Dedifferentiated amniotic fluid mesenchymal stem cell (primary cell): ENCODE results near the gene NQO2.
"Not testable (repeated sequence)": the region's sequence is repeated elsewhere in the genome, so short reads cannot be mapped to it uniquely, and the experiment has no call there.

Experiments
- DNase-seq: peaks from one replicate; pipeline ENCODE4 v3.0.0-alpha.2; 2016; ENCODE audit errors: extremely low spot score

Gene NQO2

GRCh38 chr6:2989332-2990247 is 10.1 kb upstream of the NQO2 start:
- peak; percentile 96 for DNase-seq

DNA sequence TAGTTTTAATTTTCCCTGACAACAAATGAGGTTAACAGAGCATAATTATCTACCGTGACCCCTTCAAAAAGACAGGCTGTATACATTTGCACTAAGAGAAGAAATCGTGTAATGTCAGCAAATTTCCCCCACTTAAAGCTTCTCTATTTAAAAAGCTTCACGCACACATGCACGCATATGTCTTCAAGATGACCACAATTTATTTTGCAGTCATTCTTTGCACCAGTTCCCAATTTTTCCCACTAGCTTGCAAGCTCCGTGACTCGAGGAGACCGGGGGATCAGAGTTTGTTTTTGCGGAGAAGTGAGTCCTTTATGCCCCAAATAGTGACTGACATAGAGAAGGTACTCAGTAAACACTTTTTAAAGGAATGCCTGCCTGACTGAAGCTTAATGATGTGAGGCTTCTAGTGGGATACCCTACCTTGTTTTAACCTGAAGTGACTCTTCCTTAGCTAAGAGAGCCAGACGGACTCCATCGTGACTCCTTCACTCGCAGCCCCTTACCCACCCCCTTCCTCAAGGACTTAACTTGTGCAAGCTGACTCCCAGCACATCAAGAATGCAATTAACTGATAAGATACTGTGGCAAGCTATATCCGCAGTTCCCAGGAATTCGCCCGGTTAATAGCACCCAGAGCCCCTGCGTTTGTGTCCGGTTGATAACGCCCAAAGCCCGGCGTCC is 9.3 kb upstream of the NQO2 start:
- no peak for DNase-seq

DNA sequence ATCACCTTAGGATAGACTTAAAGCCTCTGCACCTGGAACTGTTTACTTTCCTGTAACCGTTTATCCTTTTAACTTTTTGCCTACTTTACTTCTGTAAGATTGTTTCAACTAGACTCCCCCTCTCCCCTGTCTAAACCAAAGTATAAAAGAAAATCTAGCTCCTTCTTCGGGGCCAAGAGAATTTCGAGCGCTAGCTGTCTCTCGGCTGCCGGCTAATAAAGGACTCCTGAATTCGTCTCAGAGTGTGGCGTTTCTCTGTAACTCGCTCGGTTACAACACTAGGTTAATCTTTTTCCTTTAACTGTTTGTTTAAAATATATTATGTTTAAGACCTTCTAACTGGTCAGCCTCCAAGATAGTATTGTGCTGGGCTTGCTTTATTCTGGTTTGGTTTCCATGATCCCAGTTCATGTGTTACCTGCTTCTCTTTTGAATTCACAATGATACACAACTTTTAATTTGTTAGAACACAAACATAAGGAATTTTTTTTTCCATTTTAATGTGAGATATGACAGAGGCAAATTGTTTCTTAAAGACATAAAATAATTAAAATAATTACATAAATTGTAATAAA is 8.7 kb upstream of the NQO2 start:
- DNase-seq: no peak

DNA sequence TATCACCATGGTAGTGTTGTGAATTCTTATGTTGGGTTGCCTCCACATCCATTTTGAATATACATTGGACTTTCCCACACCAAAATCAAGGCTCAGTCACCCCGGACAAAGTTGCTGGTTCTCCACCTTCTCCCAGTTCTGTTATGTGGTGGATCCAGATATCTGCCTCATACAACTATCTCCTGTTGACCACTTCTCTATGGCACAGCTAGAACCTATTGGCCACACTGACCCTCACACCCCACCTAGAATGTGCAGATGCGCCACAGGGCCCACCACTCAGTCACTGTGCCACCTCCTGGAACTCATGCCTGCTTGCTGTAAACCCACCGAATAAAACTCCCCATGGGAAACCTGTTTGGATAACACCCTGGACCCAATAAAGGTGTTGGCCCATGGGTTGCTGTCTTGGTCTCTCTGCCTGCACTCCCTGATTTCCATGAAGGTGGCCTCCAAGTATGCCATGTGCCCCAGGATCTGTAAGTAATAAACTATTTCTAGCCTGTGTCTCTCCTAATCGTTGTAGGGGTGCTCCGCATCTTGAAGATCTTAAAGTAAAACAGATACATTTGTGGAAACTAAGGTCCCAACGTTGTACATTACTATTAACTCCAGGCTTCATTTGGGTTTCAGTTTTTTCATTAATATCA is 7.2 kb upstream of the NQO2 start:
- no peak for DNase-seq

- no peak for DNase-seq
Observed at GRCh38 chr6:2993755-2994317, 5.9 kb upstream of the NQO2 start.

GRCh38 chr6:2998249-2998997 is 1.3 kb upstream of the NQO2 start:
- DNase-seq: not testable (repeated sequence)

GRCh38 chr6:2998998-2999617 is 586 bp upstream of the NQO2 start:
- DNase-seq: no peak

GRCh38 chr6:3001146-3001772 is 1.6 kb downstream of the NQO2 start:
- DNase-seq: no peak

GRCh38 chr6:3001773-3002293 is 2.1 kb downstream of the NQO2 start:
- peak; percentile 80 for DNase-seq

DNA sequence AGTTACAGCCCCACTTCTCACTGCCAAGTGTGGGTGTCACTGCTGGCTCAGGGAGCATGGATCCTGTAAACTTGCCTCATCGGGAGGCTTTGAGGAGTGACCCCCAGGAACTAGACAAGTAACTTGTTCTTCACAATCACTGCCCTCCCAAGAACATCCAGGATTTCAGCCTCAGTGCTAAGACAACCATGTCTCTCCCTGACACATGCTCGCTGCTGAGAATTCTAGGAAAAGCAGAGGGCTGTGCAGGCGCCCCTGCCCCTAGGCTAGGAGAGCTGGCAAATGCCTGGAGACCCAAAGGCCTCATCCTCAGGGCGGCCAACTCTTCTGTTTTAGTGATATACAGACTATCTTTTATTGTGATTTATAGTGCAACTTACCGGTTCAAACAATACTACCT is 3.5 kb downstream of the NQO2 start:
- DNase-seq: not testable (repeated sequence)

- DNase-seq: no peak
Observed at GRCh38 chr6:3005077-3005476, 5.4 kb downstream of the NQO2 start.

DNA sequence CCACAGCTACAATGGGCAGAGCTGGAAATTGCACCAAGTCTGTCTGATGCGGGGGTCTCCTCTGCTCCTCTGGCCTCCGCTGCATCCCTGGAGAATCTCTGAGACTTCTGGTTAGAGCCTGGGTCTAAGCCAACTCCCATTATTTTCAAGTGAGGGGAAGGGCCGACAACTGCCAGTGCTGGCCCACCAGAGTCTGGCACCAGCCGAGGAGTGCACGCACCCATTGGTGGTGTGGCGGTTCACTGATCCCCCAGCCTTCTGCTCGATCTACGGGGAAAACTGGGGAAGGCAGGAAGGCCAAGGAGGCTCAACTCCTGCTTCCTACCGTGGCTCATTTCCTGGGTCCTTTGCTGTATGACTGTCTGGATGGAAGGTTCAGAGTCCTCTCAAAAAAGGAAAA is 6.2 kb downstream of the NQO2 start:
- no peak for DNase-seq

DNA sequence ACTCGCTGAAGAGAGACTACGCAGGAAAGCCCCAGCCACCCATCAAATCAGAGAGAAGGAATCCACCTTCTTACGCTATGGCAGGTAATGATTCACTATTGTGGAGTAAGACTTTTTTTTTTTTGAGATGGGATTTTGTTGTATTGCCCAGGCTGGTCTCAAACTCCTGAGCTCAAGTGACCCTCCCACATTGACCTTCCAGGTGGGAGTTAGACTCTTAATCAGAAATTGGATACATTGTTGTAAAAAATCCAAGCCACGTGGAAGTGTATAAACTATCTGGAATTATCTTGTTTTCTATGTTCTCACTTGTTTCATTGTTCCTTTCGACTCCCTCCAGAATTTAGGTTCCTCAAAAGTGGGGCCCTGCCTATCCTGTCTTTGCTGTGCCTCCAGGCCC is 6.8 kb downstream of the NQO2 start:
- DNase-seq: no peak

GRCh38 chr6:3007571-3007970 is 7.9 kb downstream of the NQO2 start:
- no peak for DNase-seq

- not testable (repeated sequence) for DNase-seq
Observed at GRCh38 chr6:3008712-3009265, 9.1 kb downstream of the NQO2 start.

GRCh38 chr6:3009930-3010329 is 10.2 kb downstream of the NQO2 start:
- no peak for DNase-seq

DNA sequence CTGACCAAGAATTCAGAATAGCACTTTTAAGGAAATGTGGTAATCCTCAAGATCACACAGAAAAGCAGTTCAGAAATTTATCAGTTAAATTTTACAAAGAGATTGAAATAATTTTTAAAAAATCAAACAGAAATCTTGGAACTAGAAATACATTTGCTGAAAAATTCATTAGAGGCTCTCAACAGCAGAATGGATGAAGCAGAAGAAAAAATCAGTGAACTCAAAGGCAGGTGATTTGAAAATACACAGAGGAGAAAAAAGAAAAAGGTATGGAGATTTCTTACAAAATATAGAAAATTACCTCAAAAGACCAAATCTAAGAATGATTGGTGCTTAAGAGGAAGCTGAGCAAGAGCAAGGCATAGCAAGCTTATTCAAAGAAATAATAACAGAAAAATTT is 11.5 kb downstream of the NQO2 start:
- DNase-seq: no peak

DNA sequence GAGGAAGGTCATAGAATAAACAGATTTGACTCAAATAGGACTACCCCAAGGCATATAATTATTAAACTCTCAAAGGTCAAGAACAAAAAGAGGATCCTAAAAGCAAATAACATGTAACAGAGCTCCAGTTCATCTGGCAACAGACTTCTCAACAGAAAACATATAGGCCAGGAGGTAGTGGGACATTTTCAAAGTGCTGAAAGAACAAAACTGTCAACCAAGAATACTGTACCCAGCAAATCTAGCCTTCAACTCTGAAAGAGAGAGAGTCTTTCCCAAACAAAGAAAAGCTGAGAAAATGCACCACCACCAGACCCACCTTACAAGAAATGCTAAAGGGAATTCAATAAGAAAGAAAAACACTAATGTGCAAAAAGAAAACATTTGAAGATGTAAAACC is 11.9 kb downstream of the NQO2 start:
- DNase-seq: no peak

GRCh38 chr6:3013486-3013885 is 13.8 kb downstream of the NQO2 start:
- DNase-seq: no peak
